Measurements from ENCODE around the gene CREB5. TPM values are rescaled to one million over a fixed set of nuclear protein-coding genes. Genes with fewer than 3 reads are reported as not detected.
A peak's percentile ranks its signal among the peaks of the same experiment; 100 is the strongest.

Gene CREB5
- total RNA-seq, 1 experiment from 2014 or later = 40.5 TPM

DNA sequence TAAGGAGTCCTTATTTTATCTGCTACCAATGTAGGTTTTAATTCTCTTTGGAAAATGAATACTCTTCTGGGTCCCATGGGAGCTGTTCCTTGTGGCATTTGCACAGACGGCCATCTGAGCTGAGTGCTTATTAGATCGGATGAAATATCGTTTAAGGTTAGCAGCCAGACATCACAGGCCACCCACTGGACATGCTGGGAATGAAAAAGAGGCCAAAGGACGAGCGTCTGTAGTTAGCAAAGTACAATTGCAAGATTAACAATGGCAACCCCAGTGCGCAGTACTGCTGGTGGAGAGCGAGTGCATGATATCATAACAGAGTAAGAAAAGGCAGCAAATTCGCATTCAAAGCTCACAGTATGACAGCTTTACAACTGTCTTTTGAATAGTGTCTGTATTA, 28.3 kb upstream of the CREB5 start:
- Mint-ChIP-seq H3K27me3 (ENCODE audit: insufficient read depth, unreplicated experiment) (no peaks in the 10 kb centered on the region), H3K4me1 (ENCODE audit: insufficient read depth, unreplicated experiment) (no peaks in the 10 kb centered on the region), H3K27ac (ENCODE audit: low read depth, unreplicated experiment) (no peak overlapping the region), H3K4me3 (ENCODE audit: unreplicated experiment) (no peak overlapping the region), H3K36me3 (ENCODE audit: insufficient read depth, unreplicated experiment) (peaks cover 5% of the 10 kb centered on the region), H3K9me3 (ENCODE audit: unreplicated experiment) (no peaks in the 10 kb centered on the region)
- intact Hi-C loops (cut with micrococcal nuclease) = no loop called here
- BruUV-seq (replicated peaks) = no TSS peak
- DNase-seq (ENCODE audit: unreplicated experiment) = no peak
- ChIA-PET CTCF (interaction anchor here (1.4 kb wide), 1 partner anchor 86 kb away, joined by 3 read pairs; no protein-coding TSS in a partner anchor), POLR2A (interaction anchor here (0.7 kb wide), 2 partner anchors 77 to 474 kb away, joined by 3 read pairs; no protein-coding TSS in a partner anchor)
- TF ChIP-seq, protein P1, sequence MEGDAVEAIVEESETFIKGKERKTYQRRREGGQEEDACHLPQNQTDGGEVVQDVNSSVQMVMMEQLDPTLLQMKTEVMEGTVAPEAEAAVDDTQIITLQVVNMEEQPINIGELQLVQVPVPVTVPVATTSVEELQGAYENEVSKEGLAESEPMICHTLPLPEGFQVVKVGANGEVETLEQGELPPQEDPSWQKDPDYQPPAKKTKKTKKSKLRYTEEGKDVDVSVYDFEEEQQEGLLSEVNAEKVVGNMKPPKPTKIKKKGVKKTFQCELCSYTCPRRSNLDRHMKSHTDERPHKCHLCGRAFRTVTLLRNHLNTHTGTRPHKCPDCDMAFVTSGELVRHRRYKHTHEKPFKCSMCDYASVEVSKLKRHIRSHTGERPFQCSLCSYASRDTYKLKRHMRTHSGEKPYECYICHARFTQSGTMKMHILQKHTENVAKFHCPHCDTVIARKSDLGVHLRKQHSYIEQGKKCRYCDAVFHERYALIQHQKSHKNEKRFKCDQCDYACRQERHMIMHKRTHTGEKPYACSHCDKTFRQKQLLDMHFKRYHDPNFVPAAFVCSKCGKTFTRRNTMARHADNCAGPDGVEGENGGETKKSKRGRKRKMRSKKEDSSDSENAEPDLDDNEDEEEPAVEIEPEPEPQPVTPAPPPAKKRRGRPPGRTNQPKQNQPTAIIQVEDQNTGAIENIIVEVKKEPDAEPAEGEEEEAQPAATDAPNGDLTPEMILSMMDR (IDR thresholded peaks at IDR 0.05; ENCODE audit: unreplicated experiment) = no peak

DNA sequence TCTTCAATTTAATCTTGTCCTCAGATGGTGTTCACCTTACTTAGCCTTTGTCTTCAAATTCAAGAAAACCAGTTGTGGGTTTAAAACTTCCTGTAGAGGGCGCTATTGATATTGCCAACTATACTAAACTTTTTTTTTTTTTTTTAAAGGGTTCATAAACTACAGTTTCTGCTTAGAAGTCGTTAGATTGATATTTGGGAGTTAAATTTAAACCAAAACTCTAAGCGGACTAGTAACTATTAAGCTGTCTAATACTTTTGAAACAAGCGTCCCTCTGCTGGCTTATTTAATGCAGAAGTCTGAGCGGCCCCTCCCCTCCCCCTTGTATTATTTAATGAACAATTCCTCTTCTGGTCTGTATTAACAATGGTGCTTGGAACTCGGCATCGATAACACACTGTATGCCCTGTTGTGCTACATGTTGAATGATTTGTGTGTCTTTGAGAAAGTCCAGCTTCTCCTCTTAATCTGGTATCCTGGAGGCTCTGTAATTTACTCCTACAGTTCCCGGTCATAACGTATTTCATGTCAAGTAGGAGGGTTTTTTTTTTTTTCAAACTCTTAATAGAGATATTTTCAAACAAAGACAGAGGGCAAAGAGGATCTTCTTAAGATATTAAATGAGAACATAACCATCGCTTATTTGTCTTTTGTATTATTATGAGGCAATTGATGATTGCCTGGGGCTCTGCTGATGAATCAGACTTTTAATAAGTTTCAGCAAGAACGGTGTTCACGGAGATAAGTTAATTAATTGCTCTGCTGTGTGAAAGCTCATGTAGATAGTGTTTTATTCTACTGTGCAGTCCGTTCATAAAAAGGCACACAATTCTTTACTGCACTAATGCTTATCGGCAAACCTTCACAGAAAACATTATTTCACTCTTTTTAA, 22.6 kb upstream of the CREB5 start:
- no peaks in the 10 kb centered on the region for H3K27me3 Mint-ChIP-seq (ENCODE audit: insufficient read depth, unreplicated experiment)
- no peaks in the 10 kb centered on the region for H3K9me3 Mint-ChIP-seq (ENCODE audit: unreplicated experiment)
- peak overlapping the region; percentile 65 for H3K4me3 Mint-ChIP-seq (ENCODE audit: unreplicated experiment)
- peak overlapping the region; percentile 76 for H3K27ac Mint-ChIP-seq (ENCODE audit: low read depth, unreplicated experiment)
- peak; percentile 61 for DNase-seq (ENCODE audit: unreplicated experiment)
- POLR2A ChIA-PET = interaction anchor here (0.6 to 2.0 kb wide), 5 partner anchors 16 to 198 kb away, joined by 3 to 5 read pairs (median 3); no protein-coding TSS in a partner anchor
- TF ChIP-seq, protein P1 (IDR thresholded peaks at IDR 0.05; ENCODE audit: unreplicated experiment) = peak; percentile 61
- peaks cover 12% of the 10 kb centered on the region for H3K4me1 Mint-ChIP-seq (ENCODE audit: insufficient read depth, unreplicated experiment)
- intact Hi-C loops (cut with micrococcal nuclease) = loop anchor here (1.0 to 5.0 kb wide), 6 partner anchors 90 to 533 kb away; no protein-coding TSS in a partner anchor
- H3K36me3 Mint-ChIP-seq (ENCODE audit: insufficient read depth, unreplicated experiment) = no peaks in the 10 kb centered on the region
- CTCF ChIA-PET = interaction anchor here (0.5 to 4.8 kb wide), 29 partner anchors 12 to 741 kb away, joined by 3 to 23 read pairs (median 3); no protein-coding TSS in a partner anchor
- BruUV-seq (replicated peaks) = no TSS peak

DNA sequence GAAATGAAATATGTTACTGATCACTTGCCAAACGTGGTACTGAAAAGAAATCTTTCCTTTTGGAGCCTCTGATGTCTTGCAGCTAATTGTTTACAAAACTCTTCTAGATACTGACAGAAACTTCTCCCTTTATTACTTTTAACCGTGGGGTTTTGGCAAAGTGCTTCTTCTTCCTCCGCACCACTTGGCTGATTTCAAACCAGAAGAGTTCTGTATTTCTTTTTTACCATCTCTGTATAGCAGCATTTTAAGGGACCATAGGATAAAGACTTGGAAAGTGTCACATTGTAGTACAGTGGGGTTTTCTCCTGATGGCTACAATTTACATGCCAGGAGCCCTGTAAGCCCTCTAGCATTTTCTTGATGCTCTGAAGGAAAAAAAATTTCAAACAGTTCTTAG, 21.9 kb upstream of the CREB5 start:
- Mint-ChIP-seq H3K27me3 (ENCODE audit: insufficient read depth, unreplicated experiment) (no peaks in the 10 kb centered on the region), H3K9me3 (ENCODE audit: unreplicated experiment) (no peaks in the 10 kb centered on the region), H3K27ac (ENCODE audit: low read depth, unreplicated experiment) (no peak overlapping the region), H3K4me1 (ENCODE audit: insufficient read depth, unreplicated experiment) (peaks cover 15% of the 10 kb centered on the region), H3K36me3 (ENCODE audit: insufficient read depth, unreplicated experiment) (no peaks in the 10 kb centered on the region), H3K4me3 (ENCODE audit: unreplicated experiment) (no peak overlapping the region)
- DNase-seq (ENCODE audit: unreplicated experiment) = no peak
- CTCF ChIA-PET = interaction anchor here (0.6 to 4.8 kb wide), 18 partner anchors 13 to 465 kb away, joined by 3 to 23 read pairs (median 4); no protein-coding TSS in a partner anchor
- POLR2A ChIA-PET = interaction anchor here (0.6 to 2.0 kb wide), 5 partner anchors 15 to 197 kb away, joined by 3 to 5 read pairs (median 3); no protein-coding TSS in a partner anchor
- intact Hi-C loops (cut with micrococcal nuclease) = no loop called here
- BruUV-seq (replicated peaks) = no TSS peak
- TF ChIP-seq, protein P1 (IDR thresholded peaks at IDR 0.05; ENCODE audit: unreplicated experiment) = no peak

DNA sequence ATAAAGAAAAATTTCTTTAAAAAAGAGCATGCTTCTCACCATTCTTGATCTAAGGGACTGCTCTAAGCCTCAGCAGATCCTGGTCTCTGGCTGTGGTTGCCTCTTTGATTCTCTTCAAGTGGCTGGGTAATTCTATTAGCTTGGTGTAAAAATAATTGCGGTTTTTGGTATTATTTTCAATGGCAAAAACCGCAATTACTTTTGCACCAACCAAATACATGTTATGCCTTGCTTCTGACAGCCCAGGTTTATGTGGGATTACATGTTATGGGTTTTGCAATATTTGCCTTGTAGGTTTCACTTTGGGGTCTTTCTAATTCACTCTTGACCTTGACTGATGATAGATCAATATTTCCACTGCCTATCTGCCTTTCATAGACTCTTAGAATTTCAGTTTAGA, 20.0 kb upstream of the CREB5 start:
- ChIA-PET CTCF (interaction anchor here (1.0 kb wide), 1 partner anchor 530 kb away, joined by 3 read pairs; no protein-coding TSS in a partner anchor), POLR2A (no interaction called here)
- Mint-ChIP-seq H3K4me1 (ENCODE audit: insufficient read depth, unreplicated experiment) (peaks cover 19% of the 10 kb centered on the region), H3K27me3 (ENCODE audit: insufficient read depth, unreplicated experiment) (no peaks in the 10 kb centered on the region), H3K36me3 (ENCODE audit: insufficient read depth, unreplicated experiment) (no peaks in the 10 kb centered on the region), H3K4me3 (ENCODE audit: unreplicated experiment) (no peak overlapping the region), H3K27ac (ENCODE audit: low read depth, unreplicated experiment) (no peak overlapping the region), H3K9me3 (ENCODE audit: unreplicated experiment) (no peaks in the 10 kb centered on the region)
- intact Hi-C loops (cut with micrococcal nuclease) = no loop called here
- BruUV-seq (replicated peaks) = no TSS peak
- no peak for DNase-seq (ENCODE audit: unreplicated experiment)
- TF ChIP-seq, protein P1 (IDR thresholded peaks at IDR 0.05; ENCODE audit: unreplicated experiment) = no peak
